GM10248 (cell line): ENCODE measurements around the gene PML.
A peak's percentile ranks its signal among the peaks of the same experiment; 100 is the strongest.
"Not testable (repeated sequence)": the region's sequence is repeated elsewhere in the genome, so short reads cannot be mapped to it uniquely, and the experiment has no call there.

Experiments
- CTCF ChIA-PET: fragments of 300-600 bp; sonication (Branson Sonifier 250); formaldehyde crosslinking; extraction: SDS; loops from one replicate; lab custom pipeline; 2021; ENCODE audit warnings: antibody characterized with exemption; lab: Yijun Ruan, JAX
- POLR2A ChIA-PET: fragments of 350-650 bp; sonication (Branson Sonifier 250); formaldehyde crosslinking; extraction: SDS; loops from one replicate; lab custom pipeline; 2020; ENCODE audit warnings: antibody characterized with exemption; lab: Yijun Ruan, JAX
- DNase-seq: peaks from one replicate; pipeline ENCODE4 v3.0.0; 2012; ENCODE audit errors: extremely low spot score
- CTCF ChIP-seq: IDR thresholded peaks from 2 replicates; pipeline ENCODE4 v1.5.1; 2012; ENCODE audit warnings: mild to moderate bottlenecking, low read depth; ENCODE audit errors: extremely low read depth, missing control alignments, control extremely low read depth

Gene PML

GRCh38 chr15:74053517-74053916 lies 59.0 kb downstream of the PML start:
- ChIA-PET CTCF (interaction anchor here (0.9 to 10.6 kb wide), 9 partner anchors 11 to 269 kb away, joined by 3 to 123 read pairs (median 3); no protein-coding TSS in a partner anchor), POLR2A (no interaction called here)
- TF ChIP-seq CTCF, result no peak
- DNase-seq, result no peak

GRCh38 chr15:74053941-74054529 lies 59.5 kb downstream of the PML start:
- CTCF ChIA-PET, result interaction anchor here (0.6 to 10.6 kb wide), 11 partner anchors 8 to 271 kb away, joined by 3 to 123 read pairs (median 3); no protein-coding TSS in a partner anchor
- TF ChIP-seq CTCF, result peak; percentile 52
- POLR2A ChIA-PET, result no interaction called here
- peak; percentile 78 for DNase-seq

GRCh38 chr15:74055804-74056203 lies 61.3 kb downstream of the PML start:
- no peak for DNase-seq
- CTCF ChIA-PET, result interaction anchor here (1.2 to 10.6 kb wide), 3 partner anchors 16 to 83 kb away, joined by 3 to 123 read pairs (median 4); no protein-coding TSS in a partner anchor
- TF ChIP-seq CTCF, result no peak
- POLR2A ChIA-PET, result no interaction called here

GRCh38 chr15:74056330-74056729 lies 61.8 kb downstream of the PML start:
- CTCF ChIA-PET, result interaction anchor here (1.2 to 10.6 kb wide), 3 partner anchors 16 to 83 kb away, joined by 3 to 123 read pairs (median 4); no protein-coding TSS in a partner anchor
- POLR2A ChIA-PET, DNase-seq: not testable (repeated sequence)

GRCh38 chr15:74059050-74059833 lies 64.7 kb downstream of the PML start:
- DNase-seq, POLR2A ChIA-PET: not testable (repeated sequence)
- CTCF ChIA-PET, result interaction anchor here (0.7 to 2.3 kb wide), 3 partner anchors 9 to 14 kb away, joined by 3 to 5 read pairs (median 4); no protein-coding TSS in a partner anchor

- no peak for DNase-seq
- no peak for TF ChIP-seq CTCF
- ChIA-PET POLR2A (no interaction called here), CTCF (interaction anchor here (0.8 to 2.3 kb wide), 3 partner anchors 8 to 15 kb away, joined by 4 to 5 read pairs (median 4); no protein-coding TSS in a partner anchor)
These were observed 65.7 kb downstream of the PML start for GRCh38 chr15:74060251-74060650.

- ChIA-PET CTCF (interaction anchor here (1.1 kb wide), 1 partner anchor 8 kb away, joined by 3 read pairs; no protein-coding TSS in a partner anchor), POLR2A (no interaction called here)
- no peak for DNase-seq
- TF ChIP-seq CTCF, result no peak
These were observed 67.7 kb downstream of the PML start for GRCh38 chr15:74062236-74062635.
